ENCODE results near the gene PIK3C2G.

GRCh38 chr12:18689771-18690170, 428.5 kb downstream of the PIK3C2G start:
- TF ChIP-seq CTCF (IDR thresholded peaks at IDR 0.05) (no peak), EP300 (IDR thresholded peaks at IDR 0.05) (no peak)
